K562 (cell line): ENCODE measurements around the gene NRM. TPM values are rescaled to one million over a fixed set of nuclear protein-coding genes. Genes with fewer than 3 reads are reported as not detected.
A peak's percentile ranks its signal among the peaks of the same experiment; 100 is the strongest.

Source experiments
- ARNT ChIP-seq, 2 experiments: fragments of 450-650 bp; IDR thresholded peaks; 2 replicates each; pipeline ENCODE4 v1.6.1; 2016; ENCODE audit warnings: mild to moderate bottlenecking in 1 of 2
- CREM ChIP-seq: IDR thresholded peaks from 2 replicates; pipeline ENCODE4 v1.6.1; 2014; ENCODE audit warnings: antibody characterized with exemption, low read depth
- CTBP1 ChIP-seq: fragments of 450-650 bp; IDR thresholded peaks from 2 replicates; pipeline ENCODE4 v1.6.1; 2016; ENCODE audit warnings: borderline replicate concordance
- RCOR1 ChIP-seq, 2 experiments: IDR thresholded peaks; 2 replicates each; pipeline ENCODE4 v1.6.1; 2012; ENCODE audit warnings: low read depth in 2 of 2, low read length in 2 of 2, borderline replicate concordance in 1 of 2, improper control_type of control experiment in 1 of 2
- YY1 ChIP-seq, 3 experiments: IDR thresholded peaks; 2 replicates each; pipeline ENCODE4 v1.6.1; 2011; ENCODE audit warnings: low read length in 2 of 3, mild to moderate bottlenecking in 2 of 3, moderate library complexity in 2 of 3, borderline replicate concordance in 1 of 3, control low read depth in 1 of 3, low read depth in 1 of 3; ENCODE audit not compliant: insufficient read depth in 3 of 3, insufficient replicate concordance in 2 of 3, control insufficient read depth in 1 of 3, insufficient read length in 1 of 3; ENCODE audit errors: extremely low read depth in 1 of 3
- polyA plus RNA-seq, 8 experiments: library from polyadenylated mRNA; depleted of rRNA in 4 of 8; stranded (reverse) in 5 of 8; unstranded in 3 of 8; fragments of >200 nt; fragmentation: Nextera tagmentation in 2 of 8; fragmentation: Illumina TruSeq in 1 of 8; extraction: Ambion mirVana in 2 of 8; extraction: Trizol in 1 of 8; gene quantifications; 2 replicates each; pipeline versions ENCODE4 v1.2.1 to v1.2.3, GENCODE V29; 2011 to 2014; ENCODE audit warnings: inconsistent platforms in 1 of 8, missing spikeins in 1 of 8
- total RNA-seq, 7 experiments: library from RNA; depleted of rRNA in 6 of 7; stranded (reverse); fragments of >200 nt in 6 of 7; fragmentation: Illumina TruSeq in 2 of 7; extraction: Trizol in 2 of 7; gene quantifications; 2 replicates each; pipeline versions ENCODE4 v1.2.1 to v1.2.3, GENCODE V29; 2011 to 2021; ENCODE audit warnings: low replicate concordance in 1 of 7
- TF ChIP-seq, protein P1 (sequence below): fragments of 450-650 bp; IDR thresholded peaks from 2 replicates; pipeline ENCODE4 v1.6.1; 2018; ENCODE audit not compliant: partially characterized antibody
- TF ChIP-seq, protein P2 (sequence below), 2 experiments: fragments of 250-450 bp in 1 of 2; fragments of 450-650 bp in 1 of 2; sonication (Bioruptor Pico) in 1 of 2; IDR thresholded peaks; 2 replicates each; pipeline versions ENCODE4 v1.6.1 to v1.8.0; 2016 to 2021; ENCODE audit warnings: mild to moderate bottlenecking in 2 of 2, moderate library complexity in 2 of 2, missing compliant biosample characterization in 1 of 2, missing genetic modification characterization in 1 of 2
- TF ChIP-seq, protein P3 (sequence below), 2 experiments: IDR thresholded peaks in 1 of 2; conservative IDR thresholded peaks in 1 of 2; 2 replicates each; pipeline ENCODE4 v1.6.1; 2016; ENCODE audit warnings: low read depth in 2 of 2, mild to moderate bottlenecking in 1 of 2, missing compliant biosample characterization in 1 of 2, missing genetic modification characterization in 1 of 2, moderate library complexity in 1 of 2
- TF ChIP-seq, protein P4 (sequence below): sonication (generic); formaldehyde crosslinking; IDR thresholded peaks from 2 replicates; pipeline ENCODE4 v1.8.0; 2023; ENCODE audit warnings: mild to moderate bottlenecking, missing genetic modification reagents
- TF ChIP-seq, protein P5 (sequence below), 2 experiments: fragments of 450-650 bp in 1 of 2; sonication (generic) in 1 of 2; formaldehyde crosslinking; conservative IDR thresholded peaks; 2 replicates each; pipeline versions ENCODE4 v1.4.0 to v1.8.1; 2020 to 2022; ENCODE audit warnings: mild to moderate bottlenecking in 1 of 2, missing genetic modification reagents in 1 of 2

The NRM gene
- total and polyA plus RNA-seq, 9 of the 15 experiments (the other 6 are each of a cell fraction or from before 2014, with no cell fraction given), result 9.7 to 58.2 (median 18.1) TPM

DNA sequence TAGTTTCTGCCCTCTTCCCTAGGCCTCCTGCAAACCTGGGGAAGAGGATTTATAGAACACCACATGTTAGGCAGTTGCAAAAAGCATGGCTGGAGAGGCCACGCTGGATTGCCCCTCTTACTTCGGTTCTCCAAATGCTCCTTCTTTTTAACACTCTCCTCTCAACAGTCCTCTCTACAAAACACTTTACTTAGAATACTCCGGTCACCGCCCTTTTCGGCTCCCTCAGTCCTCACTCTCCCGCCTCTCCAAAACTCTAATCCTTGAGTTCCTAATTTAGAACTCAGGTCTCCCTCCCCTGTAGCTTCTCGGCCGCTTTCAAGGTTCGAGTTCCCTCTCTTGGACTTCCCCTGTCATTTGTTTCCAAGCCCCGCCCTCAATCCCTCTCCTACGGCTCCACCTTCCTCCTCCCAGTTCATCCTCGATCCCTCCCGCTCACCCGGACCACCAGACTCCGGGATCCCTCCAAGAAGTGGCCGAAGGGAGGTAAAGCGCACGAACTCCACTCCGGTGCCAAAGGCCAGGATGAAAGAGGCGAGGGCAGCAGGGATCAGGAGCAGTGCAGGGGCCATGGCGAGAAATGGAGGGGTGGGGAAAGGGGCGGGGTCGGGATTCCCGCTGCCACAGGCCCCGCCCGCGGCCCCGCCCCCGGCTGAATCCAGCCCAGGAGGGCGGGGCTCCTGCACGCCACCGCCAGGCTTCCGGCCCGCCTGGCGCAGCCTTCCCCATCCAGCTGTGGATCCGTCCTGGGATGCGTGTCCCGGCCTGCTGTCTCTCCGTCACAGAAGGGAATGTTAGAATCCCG, at the start of gene NRM (continued):
- TF ChIP-seq, protein P1, sequence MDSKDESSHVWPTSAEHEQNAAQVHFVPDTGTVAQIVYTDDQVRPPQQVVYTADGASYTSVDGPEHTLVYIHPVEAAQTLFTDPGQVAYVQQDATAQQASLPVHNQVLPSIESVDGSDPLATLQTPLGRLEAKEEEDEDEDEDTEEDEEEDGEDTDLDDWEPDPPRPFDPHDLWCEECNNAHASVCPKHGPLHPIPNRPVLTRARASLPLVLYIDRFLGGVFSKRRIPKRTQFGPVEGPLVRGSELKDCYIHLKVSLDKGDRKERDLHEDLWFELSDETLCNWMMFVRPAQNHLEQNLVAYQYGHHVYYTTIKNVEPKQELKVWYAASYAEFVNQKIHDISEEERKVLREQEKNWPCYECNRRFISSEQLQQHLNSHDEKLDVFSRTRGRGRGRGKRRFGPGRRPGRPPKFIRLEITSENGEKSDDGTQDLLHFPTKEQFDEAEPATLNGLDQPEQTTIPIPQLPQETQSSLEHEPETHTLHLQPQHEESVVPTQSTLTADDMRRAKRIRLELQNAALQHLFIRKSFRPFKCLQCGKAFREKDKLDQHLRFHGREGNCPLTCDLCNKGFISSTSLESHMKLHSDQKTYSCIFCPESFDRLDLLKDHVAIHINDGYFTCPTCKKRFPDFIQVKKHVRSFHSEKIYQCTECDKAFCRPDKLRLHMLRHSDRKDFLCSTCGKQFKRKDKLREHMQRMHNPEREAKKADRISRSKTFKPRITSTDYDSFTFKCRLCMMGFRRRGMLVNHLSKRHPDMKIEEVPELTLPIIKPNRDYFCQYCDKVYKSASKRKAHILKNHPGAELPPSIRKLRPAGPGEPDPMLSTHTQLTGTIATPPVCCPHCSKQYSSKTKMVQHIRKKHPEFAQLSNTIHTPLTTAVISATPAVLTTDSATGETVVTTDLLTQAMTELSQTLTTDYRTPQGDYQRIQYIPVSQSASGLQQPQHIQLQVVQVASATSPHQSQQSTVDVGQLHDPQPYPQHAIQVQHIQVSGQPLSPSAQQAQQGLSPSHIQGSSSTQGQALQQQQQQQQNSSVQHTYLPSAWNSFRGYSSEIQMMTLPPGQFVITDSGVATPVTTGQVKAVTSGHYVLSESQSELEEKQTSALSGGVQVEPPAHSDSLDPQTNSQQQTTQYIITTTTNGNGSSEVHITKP, result peak; percentile 48
- TF ChIP-seq, protein P2, sequence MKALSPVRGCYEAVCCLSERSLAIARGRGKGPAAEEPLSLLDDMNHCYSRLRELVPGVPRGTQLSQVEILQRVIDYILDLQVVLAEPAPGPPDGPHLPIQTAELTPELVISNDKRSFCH (CRISPR knock-in tag; IDR thresholded peaks at IDR 0.05), result no peak
- TF ChIP-seq, protein P2 (tag; IDR thresholded peaks at IDR 0.05), result 0 out of 2 replicates have a peak, but pooled peaks have one; percentile 1
- TF ChIP-seq, protein P3, sequence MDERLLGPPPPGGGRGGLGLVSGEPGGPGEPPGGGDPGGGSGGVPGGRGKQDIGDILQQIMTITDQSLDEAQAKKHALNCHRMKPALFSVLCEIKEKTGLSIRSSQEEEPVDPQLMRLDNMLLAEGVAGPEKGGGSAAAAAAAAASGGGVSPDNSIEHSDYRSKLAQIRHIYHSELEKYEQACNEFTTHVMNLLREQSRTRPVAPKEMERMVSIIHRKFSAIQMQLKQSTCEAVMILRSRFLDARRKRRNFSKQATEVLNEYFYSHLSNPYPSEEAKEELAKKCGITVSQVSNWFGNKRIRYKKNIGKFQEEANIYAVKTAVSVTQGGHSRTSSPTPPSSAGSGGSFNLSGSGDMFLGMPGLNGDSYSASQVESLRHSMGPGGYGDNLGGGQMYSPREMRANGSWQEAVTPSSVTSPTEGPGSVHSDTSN (CRISPR knock-in tag; IDR thresholded peaks at IDR 0.05; ENCODE audit: low read depth), result no peak
- TF ChIP-seq, protein P3 (tag; conservative IDR thresholded peaks at IDR 0.05; ENCODE audit: low read depth), result 0 out of 2 replicates have a peak, but pooled peaks have one; percentile 24
- TF ChIP-seq YY1 (IDR thresholded peaks at IDR 0.05; ENCODE audit: borderline replicate concordance in 1 of 3, control insufficient read depth in 1 of 3, extremely low read depth in 1 of 3, insufficient read depth in 3 of 3, insufficient read length in 1 of 3, insufficient replicate concordance in 2 of 3, low read depth in 1 of 3, low read length in 2 of 3) (peak in 2 of 3 experiments; percentile 70 to 76), CREM (0 out of 2 replicates have a peak, but pooled peaks have one; percentile 50), ARNT (IDR thresholded peaks at IDR 0.05) (peak in 1 of 2 experiments; percentile 55; a peak in 1 of 4 replicates), RCOR1 (IDR thresholded peaks at IDR 0.05; ENCODE audit: borderline replicate concordance in 1 of 2, low read depth in 2 of 2, low read length in 2 of 2) (0 out of 4 replicates have a peak, but pooled peaks of 1 of the 2 experiments have one; percentile 14), CTBP1 (peak; percentile 45; the same call in 1 of the 2 replicates)
- TF ChIP-seq, protein P4, sequence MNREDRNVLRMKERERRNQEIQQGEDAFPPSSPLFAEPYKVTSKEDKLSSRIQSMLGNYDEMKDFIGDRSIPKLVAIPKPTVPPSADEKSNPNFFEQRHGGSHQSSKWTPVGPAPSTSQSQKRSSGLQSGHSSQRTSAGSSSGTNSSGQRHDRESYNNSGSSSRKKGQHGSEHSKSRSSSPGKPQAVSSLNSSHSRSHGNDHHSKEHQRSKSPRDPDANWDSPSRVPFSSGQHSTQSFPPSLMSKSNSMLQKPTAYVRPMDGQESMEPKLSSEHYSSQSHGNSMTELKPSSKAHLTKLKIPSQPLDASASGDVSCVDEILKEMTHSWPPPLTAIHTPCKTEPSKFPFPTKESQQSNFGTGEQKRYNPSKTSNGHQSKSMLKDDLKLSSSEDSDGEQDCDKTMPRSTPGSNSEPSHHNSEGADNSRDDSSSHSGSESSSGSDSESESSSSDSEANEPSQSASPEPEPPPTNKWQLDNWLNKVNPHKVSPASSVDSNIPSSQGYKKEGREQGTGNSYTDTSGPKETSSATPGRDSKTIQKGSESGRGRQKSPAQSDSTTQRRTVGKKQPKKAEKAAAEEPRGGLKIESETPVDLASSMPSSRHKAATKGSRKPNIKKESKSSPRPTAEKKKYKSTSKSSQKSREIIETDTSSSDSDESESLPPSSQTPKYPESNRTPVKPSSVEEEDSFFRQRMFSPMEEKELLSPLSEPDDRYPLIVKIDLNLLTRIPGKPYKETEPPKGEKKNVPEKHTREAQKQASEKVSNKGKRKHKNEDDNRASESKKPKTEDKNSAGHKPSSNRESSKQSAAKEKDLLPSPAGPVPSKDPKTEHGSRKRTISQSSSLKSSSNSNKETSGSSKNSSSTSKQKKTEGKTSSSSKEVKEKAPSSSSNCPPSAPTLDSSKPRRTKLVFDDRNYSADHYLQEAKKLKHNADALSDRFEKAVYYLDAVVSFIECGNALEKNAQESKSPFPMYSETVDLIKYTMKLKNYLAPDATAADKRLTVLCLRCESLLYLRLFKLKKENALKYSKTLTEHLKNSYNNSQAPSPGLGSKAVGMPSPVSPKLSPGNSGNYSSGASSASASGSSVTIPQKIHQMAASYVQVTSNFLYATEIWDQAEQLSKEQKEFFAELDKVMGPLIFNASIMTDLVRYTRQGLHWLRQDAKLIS (CRISPR knock-in tag), result 0 out of 2 replicates have a peak, but pooled peaks have one; percentile 50
- TF ChIP-seq, protein P5, sequence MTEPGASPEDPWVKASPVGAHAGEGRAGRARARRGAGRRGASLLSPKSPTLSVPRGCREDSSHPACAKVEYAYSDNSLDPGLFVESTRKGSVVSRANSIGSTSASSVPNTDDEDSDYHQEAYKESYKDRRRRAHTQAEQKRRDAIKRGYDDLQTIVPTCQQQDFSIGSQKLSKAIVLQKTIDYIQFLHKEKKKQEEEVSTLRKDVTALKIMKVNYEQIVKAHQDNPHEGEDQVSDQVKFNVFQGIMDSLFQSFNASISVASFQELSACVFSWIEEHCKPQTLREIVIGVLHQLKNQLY (CRISPR knock-in tag; conservative IDR thresholded peaks at IDR 0.05), result 0 out of 4 replicates have a peak, but pooled peaks of 1 of the 2 experiments have one; percentile 36
